Stimulated activated CD4-positive, alpha-beta T cell treated with anti-CD3 and anti-CD28 coated beads, Interleukin-1b, Interleukin-23, amount 100 ng/mL, for 1 hour (primary cell): ENCODE data around the gene CBS.
"Not testable (repeated sequence)": the region's sequence is repeated elsewhere in the genome, so short reads cannot be mapped to it uniquely, and the experiment has no call there.

Experiments used
- DNase-seq, 2 donors: peaks; one replicate each; pipeline ENCODE4 v3.0.0-alpha.2; 2020; ENCODE audit warnings: low read depth in 2 of 2

CBS gene

DNA sequence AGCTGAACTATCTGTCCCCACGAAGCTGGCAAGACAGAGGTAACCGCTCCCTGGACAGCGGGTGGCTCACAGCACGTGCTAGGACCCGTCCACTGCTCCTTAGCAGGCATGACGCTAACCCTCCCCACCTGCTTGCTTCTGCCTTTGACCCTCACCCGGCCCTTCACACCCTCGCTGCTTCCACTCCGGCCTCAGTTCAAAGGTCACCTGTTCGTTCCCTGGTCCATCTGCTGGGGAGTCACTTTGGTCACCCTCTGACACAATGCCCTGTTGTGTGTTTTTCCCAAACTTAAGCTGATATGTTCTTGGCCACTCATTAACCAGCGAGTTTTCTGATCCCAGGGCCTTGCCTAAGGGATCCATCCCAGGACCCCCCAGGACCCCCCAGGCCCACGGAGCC, 7.6 kb downstream of the CBS start:
- not testable (repeated sequence) for DNase-seq

DNA sequence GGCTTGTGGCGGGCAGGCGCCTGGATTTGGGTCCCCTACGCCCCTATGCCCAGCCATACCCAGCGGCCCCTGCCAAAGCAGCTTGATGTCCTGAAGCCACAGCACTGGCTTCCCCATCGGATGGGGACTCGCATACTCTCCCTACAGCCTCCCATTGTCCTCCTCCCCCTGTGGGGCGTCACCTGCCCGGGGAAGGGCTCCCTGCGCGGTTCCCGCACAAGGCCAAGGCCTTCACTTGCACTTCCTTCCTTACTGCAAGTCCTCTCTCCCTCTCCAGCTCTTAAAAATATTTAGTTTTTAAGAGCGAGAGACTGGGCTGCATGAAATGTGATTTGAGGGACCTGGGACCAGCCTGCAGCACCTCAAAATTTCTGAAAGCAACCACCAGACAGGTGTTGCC, 8.9 kb downstream of the CBS start:
- DNase-seq: not testable (repeated sequence)

- not testable (repeated sequence) for DNase-seq
Measured at GRCh38 chr21:43065991-43066390, 9.6 kb downstream of the CBS start.

GRCh38 chr21:43064265-43064917, 11.2 kb downstream of the CBS start:
- DNase-seq: not testable (repeated sequence)

DNA sequence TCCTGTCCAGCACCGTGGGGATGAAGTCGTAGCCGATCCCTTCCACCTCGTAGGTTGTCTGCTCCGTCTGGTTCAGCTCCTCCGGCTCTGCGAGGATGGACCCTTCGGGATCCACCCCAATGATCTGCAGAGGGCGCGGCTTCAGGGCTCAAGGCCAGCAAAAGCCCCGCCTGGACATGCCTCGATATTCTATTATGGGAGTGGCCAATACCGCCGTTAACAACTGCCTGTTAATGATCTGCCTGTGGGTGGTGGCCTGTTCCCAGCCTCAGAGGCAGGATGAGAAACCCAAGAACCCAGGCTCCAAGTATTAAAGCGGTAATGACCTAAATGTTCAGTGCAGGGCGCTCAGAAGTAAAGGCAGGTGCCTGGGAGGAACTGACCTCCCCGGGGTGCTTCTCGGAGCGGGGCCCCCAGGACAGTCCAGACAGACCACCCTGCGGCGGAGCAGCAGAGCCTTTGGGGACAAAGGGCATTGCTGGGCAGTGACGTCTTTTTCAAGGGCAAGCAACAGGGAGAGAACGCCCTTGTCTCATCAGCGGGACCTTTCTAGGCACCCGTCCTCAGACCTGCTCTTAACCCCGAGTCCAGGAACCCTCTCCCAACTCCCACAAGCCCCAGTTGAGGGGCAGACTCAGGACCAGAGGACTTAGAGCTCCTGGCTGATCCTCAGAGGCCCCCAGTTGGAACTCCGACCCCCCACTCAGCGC, 12.5 kb downstream of the CBS start:
- DNase-seq: not testable (repeated sequence)

- DNase-seq: not testable (repeated sequence)
Measured at GRCh38 chr21:43053112-43053511, 22.5 kb downstream of the CBS start.

DNA sequence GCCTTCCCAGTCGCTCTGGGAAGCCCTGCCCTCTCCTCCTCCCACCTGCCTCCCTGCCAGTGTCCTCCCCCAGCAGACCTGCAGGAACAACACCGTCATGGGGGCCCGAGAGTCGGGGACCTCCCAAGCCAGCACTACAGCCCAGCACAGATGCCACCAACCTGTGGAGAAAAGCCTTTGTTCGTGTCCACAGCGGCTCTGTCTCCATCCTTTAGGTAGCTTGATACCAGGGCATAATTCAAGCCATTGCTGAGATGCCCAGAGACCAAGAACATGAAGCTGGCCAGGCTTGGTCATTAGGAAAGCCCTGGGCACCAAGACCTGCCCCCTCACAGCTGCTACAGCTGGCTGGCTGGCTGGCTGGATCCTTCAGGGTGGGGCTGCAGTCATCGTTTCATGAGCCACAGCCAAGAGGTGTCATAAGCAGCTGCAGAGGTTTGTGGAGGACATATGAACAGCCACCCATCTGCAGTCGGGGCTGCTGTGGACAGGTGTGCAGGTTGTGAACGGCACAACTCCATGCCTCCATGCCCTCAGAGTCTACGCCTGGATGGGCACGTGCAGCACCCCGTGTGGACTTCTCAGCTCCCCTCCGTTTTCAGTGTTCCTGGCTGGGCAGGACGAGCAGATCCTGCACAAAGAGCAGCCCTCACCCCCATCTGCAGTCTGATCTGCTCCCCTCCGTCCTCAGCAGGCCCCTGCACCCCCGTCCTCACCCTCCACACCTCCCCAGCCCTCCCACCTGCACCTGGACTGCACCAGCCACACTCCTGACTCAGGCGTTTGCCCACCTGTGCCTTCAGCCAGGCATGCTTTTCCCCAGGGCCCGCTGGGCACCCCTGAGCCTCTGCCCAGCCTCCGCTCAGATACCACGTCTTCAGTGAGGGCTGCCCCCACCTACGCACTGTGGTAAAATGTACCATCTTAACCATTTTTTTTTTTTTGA, 29.5 kb downstream of the CBS start:
- not testable (repeated sequence) for DNase-seq

- DNase-seq: not testable (repeated sequence)
Measured at GRCh38 chr21:43045165-43045875, 30.3 kb downstream of the CBS start.

GRCh38 chr21:43044547-43044946, 31.1 kb downstream of the CBS start:
- DNase-seq: not testable (repeated sequence)

DNA sequence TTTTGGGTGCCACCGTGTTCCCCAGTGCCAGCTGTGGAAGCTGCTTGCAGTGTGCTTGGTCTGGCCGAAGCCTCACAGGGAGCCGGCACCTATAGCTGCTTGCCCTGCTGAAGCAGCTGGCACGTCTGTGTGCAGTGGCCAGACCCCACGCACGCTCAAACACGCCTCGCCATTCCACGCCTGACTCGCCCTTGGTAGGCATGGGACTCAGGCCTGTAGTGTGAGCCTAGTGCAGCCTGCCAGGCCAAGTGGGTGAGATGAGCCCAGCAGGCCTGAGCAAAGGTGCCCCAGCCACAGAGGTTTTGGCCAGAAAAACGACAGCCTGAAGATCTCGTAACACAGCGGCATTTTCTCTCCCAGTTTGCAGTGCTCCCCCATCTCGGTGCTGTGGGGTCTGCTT, 32.3 kb downstream of the CBS start:
- DNase-seq: not testable (repeated sequence)

- DNase-seq: not testable (repeated sequence)
Measured at GRCh38 chr21:43042169-43042568, 33.5 kb downstream of the CBS start.

DNA sequence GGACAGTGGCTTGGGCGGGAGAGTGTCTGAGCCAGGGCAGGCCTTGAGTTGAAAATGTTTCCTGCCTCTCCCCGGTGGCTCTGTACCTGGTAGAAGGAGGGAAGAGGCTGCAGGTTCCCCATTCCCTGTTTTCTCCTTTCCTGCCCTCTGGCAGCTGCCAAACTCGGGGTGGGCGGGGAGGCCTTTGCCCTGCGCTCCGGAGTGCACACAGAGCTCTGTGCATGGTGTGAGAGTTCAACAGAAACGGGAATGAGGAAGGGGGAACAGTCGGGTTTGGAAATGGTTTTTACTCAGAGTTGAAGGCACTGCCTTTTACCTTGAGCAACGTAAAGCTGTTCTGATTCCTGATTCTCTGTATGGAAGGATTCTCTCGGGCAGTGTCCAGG, 37.0 kb downstream of the CBS start:
- not testable (repeated sequence) for DNase-seq

DNA sequence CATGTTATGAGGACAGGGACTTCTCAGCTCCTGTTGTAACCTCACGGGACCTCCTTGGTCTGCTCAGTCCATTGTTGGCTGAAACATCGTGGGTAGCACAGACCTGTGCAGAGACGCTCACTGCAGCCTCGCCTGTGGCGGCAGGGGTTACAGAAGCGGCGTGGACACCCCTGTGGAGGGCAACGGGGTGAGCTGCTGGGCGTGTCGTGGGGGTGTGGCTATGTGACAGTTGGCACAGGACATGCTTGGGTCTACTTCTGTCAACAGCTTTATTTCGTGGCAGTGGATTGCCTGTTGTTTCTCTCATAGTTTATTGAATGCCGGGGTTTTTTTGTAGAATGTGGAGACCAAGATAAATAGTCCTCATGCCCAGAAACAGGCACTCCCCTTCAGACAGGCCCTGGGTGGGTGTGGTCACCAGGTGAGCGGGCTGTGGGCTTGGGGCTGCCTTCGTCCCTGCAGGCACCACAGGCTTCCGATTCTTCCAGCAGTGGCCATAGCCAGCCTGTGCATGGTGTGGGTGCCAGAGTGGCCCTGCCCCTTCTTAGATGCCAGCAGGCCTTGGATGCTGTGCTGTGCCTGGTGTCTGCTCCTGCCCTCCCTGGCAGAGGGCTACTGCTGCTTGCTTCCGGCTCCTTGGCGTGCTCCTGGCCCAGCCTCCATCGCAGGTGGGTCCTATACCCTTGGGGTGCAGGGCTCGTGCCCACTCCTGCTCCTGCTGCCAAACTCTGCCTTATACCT, 37.5 kb downstream of the CBS start:
- DNase-seq: not testable (repeated sequence)

- not testable (repeated sequence) for DNase-seq
Measured at GRCh38 chr21:43036889-43037288, 38.7 kb downstream of the CBS start.

DNA sequence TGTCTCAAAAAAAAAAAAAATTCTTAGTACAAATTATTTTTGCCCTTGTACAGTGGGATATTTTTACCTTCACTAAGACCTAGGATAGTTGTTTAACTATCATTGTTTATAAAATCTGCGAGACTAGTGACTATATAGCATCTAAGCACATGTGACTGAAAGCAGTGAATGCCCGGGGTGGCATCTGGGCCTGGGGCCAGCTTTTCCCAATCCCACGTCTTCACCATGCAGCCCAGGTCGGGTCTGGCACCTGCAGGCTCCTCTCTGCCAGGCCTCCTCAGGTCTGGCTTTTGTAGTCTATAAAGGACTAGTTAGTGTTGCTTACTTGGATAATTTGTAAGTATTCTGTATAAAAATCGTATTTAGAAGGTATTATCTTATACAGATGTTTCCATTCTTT, 40.8 kb downstream of the CBS start:
- no peak for DNase-seq

GRCh38 chr21:43034101-43034500, 41.5 kb downstream of the CBS start:
- DNase-seq: no peak

DNA sequence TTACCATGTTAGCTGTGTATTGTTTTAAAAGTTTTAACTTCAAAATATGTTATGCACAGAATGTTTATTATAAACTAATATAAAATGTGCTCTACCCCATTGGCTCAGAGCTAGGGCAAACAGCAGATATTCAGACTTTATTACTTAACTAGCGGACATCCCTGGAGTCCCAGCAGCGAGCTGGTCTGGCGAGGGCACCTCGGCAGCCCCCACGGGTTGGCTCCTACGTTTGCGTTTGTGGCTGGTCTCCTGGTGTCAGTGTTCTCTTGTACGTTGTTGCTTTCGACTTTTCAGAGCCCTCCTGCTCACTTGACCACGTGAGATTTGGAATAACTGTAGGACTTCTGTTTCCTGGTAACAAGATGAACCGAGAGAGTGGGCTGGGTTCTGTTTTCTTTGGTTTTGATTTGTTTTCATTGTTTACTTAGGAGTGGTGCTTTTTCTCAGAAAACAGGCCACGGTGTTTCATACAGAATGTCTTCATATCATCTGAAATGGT, 44.5 kb downstream of the CBS start:
- no peak for DNase-seq

DNA sequence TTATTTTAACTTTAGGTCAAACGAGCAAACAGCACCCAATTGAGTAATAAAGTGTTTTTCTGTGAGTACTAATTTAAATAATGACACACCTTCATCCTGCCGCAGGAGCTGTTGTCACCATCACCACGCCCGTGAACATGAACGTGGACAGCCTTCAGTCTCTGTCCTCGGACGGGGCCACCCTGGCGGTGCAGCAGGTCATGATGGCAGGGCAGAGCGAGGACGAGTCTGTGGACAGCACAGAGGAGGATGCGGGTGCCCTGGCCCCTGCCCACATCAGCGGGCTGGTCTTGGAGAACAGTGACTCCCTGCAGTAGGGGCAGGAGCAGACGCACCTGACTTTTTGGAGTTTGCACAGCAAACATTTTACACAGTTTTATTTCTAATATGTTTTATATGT, 45.9 kb downstream of the CBS start:
- DNase-seq: no peak

- DNase-seq: no peak
Measured at GRCh38 chr21:43027846-43028731, 47.5 kb downstream of the CBS start.
